GM12878 (cell line): ENCODE data around the gene LIMA1. TPM values are rescaled to one million over a fixed set of nuclear protein-coding genes. Genes with fewer than 3 reads are reported as not detected.

Experiments
- ATAC-seq: fragments of 200-7000 bp; cut with Tn5 transposase; 3 replicates; pipeline ENCODE4 v1.9.1; 2020; ENCODE audit warnings: mild to moderate bottlenecking, moderate library complexity
- BruUV-seq: library from RNA; stranded (reverse); fragments of 400-500 nt; replicated peaks from 2 replicates; lab custom pipeline; 2021; lab: Mats Ljungman, UMichigan
- CTCF ChIA-PET: fragments of 300-600 bp; sonication (Branson Sonifier 250); formaldehyde crosslinking; extraction: SDS; loops from one replicate; lab custom pipeline; 2021; ENCODE audit warnings: inconsistent platforms; lab: Yijun Ruan, JAX
- POLR2A ChIA-PET: fragments of 350-600 bp; formaldehyde crosslinking; extraction: SDS; loops from one replicate; lab custom pipeline; 2021; ENCODE audit warnings: inconsistent platforms; lab: Charles Lee
- RAD21 ChIA-PET: fragments of 300-600 bp; sonication (Branson Sonifier 250); formaldehyde crosslinking; loops from one replicate; lab custom pipeline; 2023; ENCODE audit warnings: antibody characterized with exemption; ENCODE audit not compliant: unreplicated experiment; lab: Charles Lee
- SMC1A ChIA-PET: fragments of 300-600 bp; sonication (Branson Sonifier 250); formaldehyde crosslinking; loops from one replicate; lab custom pipeline; 2023; ENCODE audit not compliant: unreplicated experiment, uncharacterized antibody; lab: Charles Lee
- DNase-seq: peaks from one replicate; pipeline ENCODE4 v3.0.0-alpha.2; 2011; ENCODE audit warnings: low read depth, low spot score
- FAIRE-seq: peaks from 3 replicates; lab custom pipeline; 2011; peaks lifted over from hg19 to GRCh38; lab: Jason Lieb, UNC
- H2AFZ ChIP-seq: 2 replicates; pipeline ENCODE4 v1.6.0; 2011; ENCODE audit warnings: low read depth, low read length, control low read depth; ENCODE audit not compliant: control insufficient read depth
- H3K27ac ChIP-seq: 2 replicates; pipeline ENCODE4 v1.5.1; 2011; ENCODE audit warnings: control low read depth; ENCODE audit not compliant: control insufficient read depth, insufficient read depth
- H3K27me3 ChIP-seq, 2 experiments: replicated peaks in 1 of 2; 2 replicates each; pipeline versions ENCODE4 v1.6.0 to v1.6.1; 2011; ENCODE audit warnings: low read length in 1 of 2; ENCODE audit not compliant: control insufficient read depth in 2 of 2, insufficient read depth in 2 of 2
- H3K36me3 ChIP-seq, 2 experiments: 2 replicates each; pipeline ENCODE4 v1.5.1; 2011; ENCODE audit warnings: low read length in 1 of 2; ENCODE audit not compliant: control insufficient read depth in 2 of 2, insufficient read depth in 2 of 2
- H3K4me1 ChIP-seq: 2 replicates; pipeline ENCODE4 v1.6.1; 2011; ENCODE audit warnings: mild to moderate bottlenecking, low read length, moderate library complexity, mixed read lengths; ENCODE audit not compliant: control insufficient read depth, insufficient read depth
- H3K4me2 ChIP-seq: 2 replicates; pipeline ENCODE4 v1.6.0; 2011; ENCODE audit warnings: control low read depth; ENCODE audit not compliant: control insufficient read depth, insufficient read depth
- H3K4me3 ChIP-seq: fragments of 200-600 bp; sonication (generic); 2 replicates; pipeline ENCODE4 v1.5.1; 2016
- H3K79me2 ChIP-seq: 2 replicates; pipeline ENCODE4 v1.6.0; 2011; ENCODE audit warnings: low read length; ENCODE audit not compliant: control insufficient read depth, insufficient read depth
- H3K9ac ChIP-seq: 2 replicates; pipeline ENCODE4 v1.8.0; 2011; ENCODE audit warnings: low read length, control low read depth, mixed read lengths; ENCODE audit not compliant: control insufficient read depth, insufficient read depth
- H3K9me3 ChIP-seq: replicated peaks from 3 replicates; pipeline ENCODE4 v1.5.1; 2011; ENCODE audit warnings: mild to moderate bottlenecking, low read length; ENCODE audit not compliant: control insufficient read depth, insufficient read depth
- H4K20me1 ChIP-seq: 2 replicates; pipeline ENCODE4 v1.6.0; 2011; ENCODE audit not compliant: control insufficient read depth, insufficient read depth
- IKZF1 ChIP-seq: fragments of 450-650 bp; conservative IDR thresholded peaks from 2 replicates; pipeline ENCODE4 v1.6.1; 2017; ENCODE audit warnings: antibody characterized with exemption, mild to moderate bottlenecking
- IKZF2 ChIP-seq, 2 experiments: fragments of 450-650 bp; IDR thresholded peaks; 2 replicates each; pipeline ENCODE4 v1.6.1; 2017; ENCODE audit warnings: mild to moderate bottlenecking in 2 of 2, moderate library complexity in 2 of 2
- KDM1A ChIP-seq: fragments of 200-600 bp; sonication (generic); IDR thresholded peaks from 2 replicates; pipeline ENCODE4 v1.6.1; 2016; ENCODE audit warnings: borderline replicate concordance
- NBN ChIP-seq: fragments of 450-650 bp; IDR thresholded peaks from 2 replicates; pipeline ENCODE4 v1.6.1; 2016
- RB1 ChIP-seq: fragments of 450-650 bp; formaldehyde crosslinking; IDR thresholded peaks from 2 replicates; pipeline ENCODE4 v1.6.1; 2017; ENCODE audit warnings: mild to moderate bottlenecking, borderline replicate concordance
- RBBP5 ChIP-seq: fragments of 200-600 bp; sonication (generic); conservative IDR thresholded peaks from 2 replicates; pipeline ENCODE4 v1.6.1; 2016
- SMARCA5 ChIP-seq: fragments of 450-650 bp; IDR thresholded peaks from 2 replicates; pipeline ENCODE4 v1.6.1; 2017; ENCODE audit warnings: mild to moderate bottlenecking
- USF1 ChIP-seq: IDR thresholded peaks from 2 replicates; pipeline ENCODE4 v1.6.1; 2011; ENCODE audit warnings: borderline replicate concordance, low read depth, mild to moderate bottlenecking, moderate library complexity, mixed read lengths, low read length; ENCODE audit not compliant: insufficient read depth; ENCODE audit errors: extremely low read length
- YY1 ChIP-seq: IDR thresholded peaks from 2 replicates; pipeline ENCODE4 v1.6.1; 2011; ENCODE audit warnings: low read depth, mild to moderate bottlenecking, low read length
- ZNF384 ChIP-seq: IDR thresholded peaks from 2 replicates; pipeline ENCODE4 v1.6.1; 2012; ENCODE audit warnings: low read depth, mild to moderate bottlenecking, low read length, improper control_type of control experiment, borderline replicate concordance
- ZNF687 ChIP-seq: fragments of 450-650 bp; IDR thresholded peaks from 2 replicates; pipeline ENCODE4 v1.6.1; 2017; ENCODE audit warnings: mild to moderate bottlenecking, moderate library complexity
- ZSCAN29 ChIP-seq: fragments of 450-650 bp; IDR thresholded peaks from 2 replicates; pipeline ENCODE4 v1.6.1; 2017; ENCODE audit warnings: mild to moderate bottlenecking, moderate library complexity
- WGBS: methylation state at CpG from one replicate; pipeline ENCODE4 v1.1.6; 2016; ENCODE audit warnings: low lambda C conversion rate; ENCODE audit not compliant: insufficient replicate concordance, insufficient coverage; ENCODE audit errors: missing lambda C conversion rate; 5-methylcytosine and 5-hydroxymethylcytosine counted together
- in situ Hi-C: fragments of 300-500 bp; cut with MboI; formaldehyde crosslinking; loops from 9 replicates; pipeline ENCODE4 v1.14.3; 2018; ENCODE audit warnings: mixed read lengths
- intact Hi-C: fragments of 100-400 bp; cut with micrococcal nuclease; formaldehyde crosslinking; loops from one replicate; pipeline ENCODE4 v1.14.2; 2022; ENCODE audit not compliant: unreplicated experiment
- polyA plus RNA-seq, 11 experiments: library from polyadenylated mRNA; depleted of rRNA in 4 of 11; unstranded in 6 of 11; stranded (reverse) in 5 of 11; fragments of >200 nt; fragmentation: Nextera tagmentation in 4 of 11; fragmentation: Illumina TruSeq in 1 of 11; extraction: Ambion mirVana in 4 of 11; extraction: Trizol in 1 of 11; gene quantifications; 1 replicate in 1 of 11; 2 replicates in 10 of 11; pipeline versions ENCODE4 v1.2.1 to v1.2.3, GENCODE V29; 2011 to 2016; ENCODE audit warnings: inconsistent platforms in 2 of 11, missing spikeins in 2 of 11, low read depth in 1 of 11
- total RNA-seq, 4 experiments: library from RNA; depleted of rRNA in 3 of 4; stranded (reverse); fragments of >200 nt in 3 of 4; fragmentation: Illumina TruSeq in 1 of 4; extraction: Trizol in 1 of 4; gene quantifications; 2 replicates each; pipeline versions ENCODE4 v1.2.1 to v1.2.3, GENCODE V29; 2013 to 2021
- TF ChIP-seq, protein P1 (sequence below): fragments of 450-650 bp; IDR thresholded peaks from 2 replicates; pipeline ENCODE4 v1.6.1; 2018; ENCODE audit warnings: borderline replicate concordance, mild to moderate bottlenecking; ENCODE audit not compliant: partially characterized antibody
- TF ChIP-seq, protein P2 (sequence below): IDR thresholded peaks from 2 replicates; pipeline ENCODE4 v1.6.1; 2011; ENCODE audit warnings: low read depth, low read length, improper control_type of control experiment, borderline replicate concordance

The LIMA1 gene
- total and polyA plus RNA-seq, 10 of the 15 experiments (the other 5 are each of a cell fraction or from before 2014, with no cell fraction given) = 53.2 to 109 (median 60.8) TPM

DNA sequence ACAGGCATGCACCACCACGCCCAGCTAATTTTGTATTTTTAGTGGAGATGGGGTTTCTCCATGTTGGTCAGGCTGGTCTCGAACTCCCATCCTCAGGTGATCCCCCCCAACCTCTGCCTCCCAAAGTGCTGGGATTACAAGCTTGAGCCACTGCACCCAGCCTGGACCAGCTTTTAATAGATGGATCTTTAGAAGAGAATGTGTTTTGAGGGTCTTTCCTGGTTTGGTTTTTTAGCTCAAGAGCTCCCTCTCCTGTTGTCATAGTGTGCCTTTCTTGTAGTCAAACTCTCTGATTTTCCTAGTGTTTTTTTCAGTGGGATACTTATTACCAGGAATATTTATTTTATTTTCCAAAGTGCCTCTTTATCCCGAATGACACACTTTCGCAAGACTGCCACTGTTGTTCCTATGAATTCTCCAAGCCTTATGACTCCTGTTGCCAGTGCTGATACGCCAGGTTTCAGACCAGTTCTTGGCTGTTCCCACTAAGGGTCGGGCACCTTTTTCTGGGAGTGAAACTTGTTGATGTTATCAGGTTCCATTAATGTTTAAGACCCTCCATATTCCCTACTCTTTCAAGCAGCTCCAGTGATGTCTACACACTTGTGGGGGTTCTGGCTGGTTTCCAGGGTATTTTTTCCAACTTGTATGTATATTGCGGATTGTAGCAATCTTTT, 31.5 kb upstream of the LIMA1 start:
- no peaks in the 10 kb centered on the region for H4K20me1 ChIP-seq
- no peaks in the 10 kb centered on the region for H3K9me3 ChIP-seq
- no peak overlapping the region for H2AFZ ChIP-seq
- no peaks in the 10 kb centered on the region for H3K27me3 ChIP-seq
- intact Hi-C loops = loop anchor here (1.0 to 5.0 kb wide), 4 partner anchors 92 to 239 kb away; no protein-coding TSS in a partner anchor
- no peak overlapping the region for H3K4me2 ChIP-seq
- no TSS peak for BruUV-seq
- ChIA-PET SMC1A (interaction anchor here (0.6 to 4.4 kb wide), 31 partner anchors 9 to 335 kb away, joined by 3 to 64 read pairs (median 5); partner anchors contain the start of genes COX14, LIMA1 and SMARCD1), CTCF (interaction anchor here (0.6 to 7.4 kb wide), 53 partner anchors 8 to 453 kb away, joined by 3 to 68 read pairs (median 5); partner anchors contain the start of genes COX14, LIMA1 and SMARCD1), POLR2A (interaction anchor here (0.5 kb wide), 1 partner anchor 103 kb away, joined by 3 read pairs; no protein-coding TSS in a partner anchor), RAD21 (interaction anchor here (0.7 to 4.1 kb wide), 31 partner anchors 9 to 248 kb away, joined by 3 to 34 read pairs (median 5); partner anchors contain the start of genes CERS5, COX14, LIMA1 and SMARCD1)
- FAIRE-seq = peak; percentile 61
- no peaks in the 10 kb centered on the region for H3K36me3 ChIP-seq
- H3K9ac ChIP-seq = no peak overlapping the region
- in situ Hi-C loops = loop anchor here (5.0 kb wide), 2 partner anchors 132 to 232 kb away; no protein-coding TSS in a partner anchor
- no peaks in the 10 kb centered on the region for H3K79me2 ChIP-seq
- peak; percentile 62 for ATAC-seq
- no peak for DNase-seq
- H3K4me1 ChIP-seq = no peaks in the 10 kb centered on the region
- no peak overlapping the region for H3K4me3 ChIP-seq
- no peak overlapping the region for H3K27ac ChIP-seq
- WGBS = 71% methylated on average over 7 of the region's 7 CpGs
- TF ChIP-seq IKZF1 = 0 out of 2 replicates have a peak, but pooled peaks have one; percentile 25
- TF ChIP-seq, protein P1, sequence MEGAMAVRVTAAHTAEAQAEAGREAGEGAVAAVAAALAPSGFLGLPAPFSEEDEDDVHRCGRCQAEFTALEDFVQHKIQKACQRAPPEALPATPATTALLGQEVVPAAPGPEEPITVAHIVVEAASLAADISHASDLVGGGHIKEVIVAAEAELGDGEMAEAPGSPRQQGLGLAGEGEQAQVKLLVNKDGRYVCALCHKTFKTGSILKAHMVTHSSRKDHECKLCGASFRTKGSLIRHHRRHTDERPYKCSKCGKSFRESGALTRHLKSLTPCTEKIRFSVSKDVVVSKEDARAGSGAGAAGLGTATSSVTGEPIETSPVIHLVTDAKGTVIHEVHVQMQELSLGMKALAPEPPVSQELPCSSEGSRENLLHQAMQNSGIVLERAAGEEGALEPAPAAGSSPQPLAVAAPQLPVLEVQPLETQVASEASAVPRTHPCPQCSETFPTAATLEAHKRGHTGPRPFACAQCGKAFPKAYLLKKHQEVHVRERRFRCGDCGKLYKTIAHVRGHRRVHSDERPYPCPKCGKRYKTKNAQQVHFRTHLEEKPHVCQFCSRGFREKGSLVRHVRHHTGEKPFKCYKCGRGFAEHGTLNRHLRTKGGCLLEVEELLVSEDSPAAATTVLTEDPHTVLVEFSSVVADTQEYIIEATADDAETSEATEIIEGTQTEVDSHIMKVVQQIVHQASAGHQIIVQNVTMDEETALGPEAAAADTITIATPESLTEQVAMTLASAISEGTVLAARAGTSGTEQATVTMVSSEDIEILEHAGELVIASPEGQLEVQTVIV = no peak
- TF ChIP-seq, protein P2, sequence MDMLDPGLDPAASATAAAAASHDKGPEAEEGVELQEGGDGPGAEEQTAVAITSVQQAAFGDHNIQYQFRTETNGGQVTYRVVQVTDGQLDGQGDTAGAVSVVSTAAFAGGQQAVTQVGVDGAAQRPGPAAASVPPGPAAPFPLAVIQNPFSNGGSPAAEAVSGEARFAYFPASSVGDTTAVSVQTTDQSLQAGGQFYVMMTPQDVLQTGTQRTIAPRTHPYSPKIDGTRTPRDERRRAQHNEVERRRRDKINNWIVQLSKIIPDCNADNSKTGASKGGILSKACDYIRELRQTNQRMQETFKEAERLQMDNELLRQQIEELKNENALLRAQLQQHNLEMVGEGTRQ = no peak
- TF ChIP-seq KDM1A = no peak
- no peak for TF ChIP-seq RB1
- no peak for TF ChIP-seq YY1
- TF ChIP-seq NBN = 0 out of 2 replicates have a peak, but pooled peaks have one; percentile 20
- no peak for TF ChIP-seq ZNF687
- no peak for TF ChIP-seq RBBP5
- TF ChIP-seq USF1 = no peak
- no peak for TF ChIP-seq ZSCAN29
- TF ChIP-seq SMARCA5 = no peak
- no peak for TF ChIP-seq ZNF384
- TF ChIP-seq IKZF2 (IDR thresholded peaks at IDR 0.05) = 0 out of 4 replicates have a peak, but pooled peaks of 1 of the 2 experiments have one; percentile 22
